ENCODE measurements around the gene PEX13. TPM values are rescaled to one million over a fixed set of nuclear protein-coding genes. Genes with fewer than 3 reads are reported as not detected.

The PEX13 gene
- total RNA-seq, 1 donor from 2014 or later = 74.9 TPM

DNA sequence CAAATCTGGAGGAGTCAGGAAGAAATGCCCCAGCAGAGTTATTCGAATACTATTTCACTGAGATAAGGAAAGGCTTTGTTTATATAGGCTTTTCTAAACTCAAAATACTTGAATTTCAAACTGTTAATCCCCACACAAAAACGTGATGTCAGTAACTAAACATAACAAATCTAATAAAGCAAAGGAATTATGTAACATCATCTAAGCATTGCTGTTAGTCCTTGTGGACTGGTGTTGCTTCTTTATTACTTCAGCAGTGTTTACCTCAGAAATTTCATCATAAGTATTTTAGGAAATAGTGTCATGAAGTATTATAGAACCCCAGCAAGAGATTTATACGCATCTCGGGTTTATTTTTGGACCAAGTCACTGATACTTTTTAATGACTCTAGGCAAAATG is 28.5 kb downstream of the PEX13 start:
- H3K9me3 Mint-ChIP-seq = no peaks in the 10 kb centered on the region
- Histone ChIP-seq H3K36me3 (peaks cover 17% of the 10 kb centered on the region), H2AFZ (replicated peaks) (no peak overlapping the region), H3F3A (ENCODE audit: low read depth) (no peaks in the 10 kb centered on the region), H3K79me2 (ENCODE audit: low read depth) (no peaks in the 10 kb centered on the region), H3K4me1 (no peaks in the 10 kb centered on the region), H4K20me1 (ENCODE audit: low read depth) (no peaks in the 10 kb centered on the region), H3K27ac (no peak overlapping the region), H3K9ac (no peak overlapping the region), H3K27me3 (no peaks in the 10 kb centered on the region), H3K4me3 (no peak overlapping the region), H3K9me3 (ENCODE audit: low read depth) (no peaks in the 10 kb centered on the region), H3K4me2 (no peak overlapping the region)
- peaks cover 17% of the 10 kb centered on the region for H3K36me3 Mint-ChIP-seq
- DNase-seq (ENCODE audit: low spot score) = no peak
- no peak overlapping the region for H3K27ac Mint-ChIP-seq
- H3K4me1 Mint-ChIP-seq = no peaks in the 10 kb centered on the region
- H3K27me3 Mint-ChIP-seq (ENCODE audit: insufficient read depth, low read depth) = peaks cover 3% of the 10 kb centered on the region
- H3K4me3 Mint-ChIP-seq = no peak overlapping the region
- TF ChIP-seq EZH2phosphoT487 (IDR thresholded peaks at IDR 0.05) (no peak), EZH2 (IDR thresholded peaks at IDR 0.05) (no peak)
- TF ChIP-seq, protein P1, sequence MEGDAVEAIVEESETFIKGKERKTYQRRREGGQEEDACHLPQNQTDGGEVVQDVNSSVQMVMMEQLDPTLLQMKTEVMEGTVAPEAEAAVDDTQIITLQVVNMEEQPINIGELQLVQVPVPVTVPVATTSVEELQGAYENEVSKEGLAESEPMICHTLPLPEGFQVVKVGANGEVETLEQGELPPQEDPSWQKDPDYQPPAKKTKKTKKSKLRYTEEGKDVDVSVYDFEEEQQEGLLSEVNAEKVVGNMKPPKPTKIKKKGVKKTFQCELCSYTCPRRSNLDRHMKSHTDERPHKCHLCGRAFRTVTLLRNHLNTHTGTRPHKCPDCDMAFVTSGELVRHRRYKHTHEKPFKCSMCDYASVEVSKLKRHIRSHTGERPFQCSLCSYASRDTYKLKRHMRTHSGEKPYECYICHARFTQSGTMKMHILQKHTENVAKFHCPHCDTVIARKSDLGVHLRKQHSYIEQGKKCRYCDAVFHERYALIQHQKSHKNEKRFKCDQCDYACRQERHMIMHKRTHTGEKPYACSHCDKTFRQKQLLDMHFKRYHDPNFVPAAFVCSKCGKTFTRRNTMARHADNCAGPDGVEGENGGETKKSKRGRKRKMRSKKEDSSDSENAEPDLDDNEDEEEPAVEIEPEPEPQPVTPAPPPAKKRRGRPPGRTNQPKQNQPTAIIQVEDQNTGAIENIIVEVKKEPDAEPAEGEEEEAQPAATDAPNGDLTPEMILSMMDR (IDR thresholded peaks at IDR 0.05) = no peak

DNA sequence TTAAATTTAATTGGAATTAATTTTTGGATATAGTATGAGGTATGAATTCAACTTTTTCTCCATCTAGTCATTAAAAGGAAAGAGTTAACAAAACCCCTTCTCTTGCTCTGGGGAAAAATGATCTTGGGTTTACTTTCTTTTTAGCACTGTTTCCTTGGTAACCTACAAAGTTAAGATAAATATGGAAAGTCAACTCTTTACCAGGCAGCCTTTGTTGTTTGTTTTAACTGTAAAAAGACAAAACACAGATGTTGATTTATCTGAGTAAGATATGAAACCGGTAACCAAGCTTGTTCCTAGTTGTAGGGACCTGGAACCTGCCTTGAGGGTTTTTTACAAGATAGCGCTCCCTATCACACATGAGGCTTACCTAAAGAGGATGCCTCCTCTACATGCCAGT is 38.0 kb downstream of the PEX13 start:
- Histone ChIP-seq H3K4me3 (no peak overlapping the region), H3K9ac (no peak overlapping the region), H3K27ac (no peak overlapping the region), H3K79me2 (ENCODE audit: low read depth) (no peaks in the 10 kb centered on the region), H3F3A (ENCODE audit: low read depth) (no peaks in the 10 kb centered on the region), H3K9me3 (ENCODE audit: low read depth) (no peaks in the 10 kb centered on the region), H3K27me3 (no peaks in the 10 kb centered on the region), H4K20me1 (ENCODE audit: low read depth) (no peaks in the 10 kb centered on the region), H3K4me2 (no peak overlapping the region), H3K36me3 (peaks cover 10% of the 10 kb centered on the region), H2AFZ (replicated peaks) (no peak overlapping the region), H3K4me1 (no peaks in the 10 kb centered on the region)
- no peaks in the 10 kb centered on the region for H3K9me3 Mint-ChIP-seq
- no peaks in the 10 kb centered on the region for H3K27me3 Mint-ChIP-seq (ENCODE audit: insufficient read depth, low read depth)
- TF ChIP-seq, protein P1 (IDR thresholded peaks at IDR 0.05) = no peak
- TF ChIP-seq EZH2 (IDR thresholded peaks at IDR 0.05) = no peak
- no peak for TF ChIP-seq EZH2phosphoT487 (IDR thresholded peaks at IDR 0.05)
- H3K27ac Mint-ChIP-seq = no peak overlapping the region
- H3K4me1 Mint-ChIP-seq = no peaks in the 10 kb centered on the region
- H3K4me3 Mint-ChIP-seq = no peak overlapping the region
- peaks cover 12% of the 10 kb centered on the region for H3K36me3 Mint-ChIP-seq
- no peak for DNase-seq (ENCODE audit: low spot score)

DNA sequence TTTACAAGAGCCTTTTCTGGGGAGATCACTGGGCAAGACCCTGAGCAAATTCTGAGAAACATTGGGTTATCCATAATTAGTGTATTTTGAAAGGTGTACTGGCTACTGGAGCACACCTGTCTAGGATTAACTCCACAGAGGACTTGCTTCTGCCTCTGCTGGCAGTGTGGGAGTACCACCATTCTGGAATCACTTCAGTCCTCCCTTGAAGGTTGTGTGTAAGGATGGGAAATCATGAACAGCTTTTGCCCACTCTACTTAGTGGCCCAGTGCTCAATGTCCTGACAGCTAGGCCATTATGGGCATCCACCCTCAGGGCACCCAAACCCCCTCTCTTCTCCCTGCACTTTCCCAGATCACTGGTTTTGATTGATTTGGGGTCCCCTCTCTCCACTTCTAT is 40.0 kb downstream of the PEX13 start:
- H3K27me3 Mint-ChIP-seq (ENCODE audit: insufficient read depth, low read depth) = no peaks in the 10 kb centered on the region
- H3K4me3 Mint-ChIP-seq = no peak overlapping the region
- no peak for DNase-seq (ENCODE audit: low spot score)
- Histone ChIP-seq H3K36me3 (peaks cover 5% of the 10 kb centered on the region), H3K9ac (no peak overlapping the region), H3K4me1 (no peaks in the 10 kb centered on the region), H3K4me2 (no peak overlapping the region), H3F3A (ENCODE audit: low read depth) (no peaks in the 10 kb centered on the region), H2AFZ (replicated peaks) (no peak overlapping the region), H4K20me1 (ENCODE audit: low read depth) (no peaks in the 10 kb centered on the region), H3K9me3 (ENCODE audit: low read depth) (no peaks in the 10 kb centered on the region), H3K79me2 (ENCODE audit: low read depth) (no peaks in the 10 kb centered on the region), H3K4me3 (no peak overlapping the region), H3K27ac (no peak overlapping the region), H3K27me3 (no peaks in the 10 kb centered on the region)
- no peak overlapping the region for H3K27ac Mint-ChIP-seq
- H3K36me3 Mint-ChIP-seq = peaks cover 9% of the 10 kb centered on the region
- no peaks in the 10 kb centered on the region for H3K4me1 Mint-ChIP-seq
- no peaks in the 10 kb centered on the region for H3K9me3 Mint-ChIP-seq
- no peak for TF ChIP-seq EZH2phosphoT487 (IDR thresholded peaks at IDR 0.05)
- TF ChIP-seq, protein P1 (IDR thresholded peaks at IDR 0.05) = no peak
- no peak for TF ChIP-seq EZH2 (IDR thresholded peaks at IDR 0.05)
